GM23338 (cell line): ENCODE results near the gene KCNMA1. TPM values are rescaled to one million over a fixed set of nuclear protein-coding genes. Genes with fewer than 3 reads are reported as not detected.

ENCODE experiments used
- ATAC-seq: fragments of 200-7000 bp; cut with Tn5 transposase; 3 replicates; pipeline ENCODE4 v1.9.1; 2020
- DNase-seq: peaks from one replicate; pipeline ENCODE4 v3.0.0-alpha.2; 2015; ENCODE audit warnings: low spot score
- H2AFZ ChIP-seq: fragments of 200-600 bp; sonication (generic); 2 replicates; pipeline ENCODE4 v1.8.0; 2016; ENCODE audit warnings: antibody characterized with exemption, mild to moderate bottlenecking, moderate library complexity
- H3F3A ChIP-seq: fragments of 200-600 bp; sonication (generic); replicated peaks from 2 replicates; pipeline ENCODE4 v1.8.0; 2017; ENCODE audit warnings: antibody characterized with exemption, mixed run types, low read depth
- H3K27ac ChIP-seq: fragments of 200-600 bp; sonication (generic); 2 replicates; pipeline ENCODE4 v1.6.1; 2016; ENCODE audit warnings: low read depth
- H3K27me3 ChIP-seq: fragments of 200-600 bp; sonication (generic); 2 replicates; pipeline ENCODE4 v1.8.0; 2016; ENCODE audit warnings: mild to moderate bottlenecking, mixed run types, moderate library complexity; ENCODE audit not compliant: insufficient read depth
- H3K36me3 ChIP-seq: fragments of 200-600 bp; sonication (generic); 2 replicates; pipeline ENCODE4 v1.8.0; 2016; ENCODE audit warnings: mild to moderate bottlenecking; ENCODE audit not compliant: insufficient read depth
- H3K4me1 ChIP-seq: fragments of 200-600 bp; sonication (generic); 2 replicates; pipeline ENCODE4 v1.8.0; 2016; ENCODE audit warnings: mild to moderate bottlenecking, moderate library complexity; ENCODE audit not compliant: insufficient read depth
- H3K4me2 ChIP-seq: fragments of 200-600 bp; sonication (generic); 2 replicates; pipeline ENCODE4 v1.7.1; 2017; ENCODE audit warnings: mixed run types
- H3K4me3 ChIP-seq: fragments of 200-600 bp; sonication (generic); 2 replicates; pipeline ENCODE4 v1.6.1; 2016; ENCODE audit warnings: mixed run types
- H3K79me2 ChIP-seq: fragments of 200-600 bp; sonication (generic); replicated peaks from 2 replicates; pipeline ENCODE4 v1.8.0; 2017; ENCODE audit warnings: mild to moderate bottlenecking; ENCODE audit not compliant: insufficient read depth
- H3K9me2 ChIP-seq: fragments of 200-600 bp; sonication (generic); 2 replicates; pipeline ENCODE4 v1.8.0; 2017; ENCODE audit not compliant: insufficient read depth
- H4K20me1 ChIP-seq: fragments of 200-600 bp; sonication (generic); replicated peaks from 2 replicates; pipeline ENCODE4 v1.8.0; 2017; ENCODE audit warnings: mild to moderate bottlenecking; ENCODE audit not compliant: insufficient read depth
- H3K27ac Mint-ChIP-seq: 2 replicates; pipeline ENCODE4 v1.8.0; 2020; ENCODE audit warnings: inconsistent platforms, mild to moderate bottlenecking, moderate library complexity, mixed read lengths
- H3K27me3 Mint-ChIP-seq: 3 replicates; pipeline ENCODE4 v1.8.0; 2022; ENCODE audit warnings: low read depth, mild to moderate bottlenecking, moderate library complexity, mixed read lengths, inconsistent platforms; ENCODE audit not compliant: insufficient read depth, poor library complexity
- H3K36me3 Mint-ChIP-seq: 3 replicates; pipeline ENCODE4 v1.8.0; 2021; ENCODE audit warnings: low read depth, mild to moderate bottlenecking, inconsistent platforms, moderate library complexity, mixed read lengths
- H3K4me1 Mint-ChIP-seq: 3 replicates; pipeline ENCODE4 v1.8.0; 2020; ENCODE audit warnings: mild to moderate bottlenecking, inconsistent platforms, mixed read lengths
- H3K4me3 Mint-ChIP-seq: 3 replicates; pipeline ENCODE4 v1.8.0; 2021; ENCODE audit warnings: moderate library complexity, mild to moderate bottlenecking, inconsistent platforms, mixed read lengths
- H3K9me3 Mint-ChIP-seq: 3 replicates; pipeline ENCODE4 v1.8.0; 2020; ENCODE audit warnings: moderate library complexity, mild to moderate bottlenecking, inconsistent platforms, mixed read lengths
- CREB1 ChIP-seq: fragments of 250-450 bp; sonication (Bioruptor Pico); IDR thresholded peaks from 2 replicates; pipeline ENCODE4 v1.5.0; 2020; ENCODE audit warnings: low read depth, mild to moderate bottlenecking, moderate library complexity
- CTCF ChIP-seq, 2 experiments: fragments of 200-600 bp in 1 of 2; sonication (generic) in 1 of 2; conservative IDR thresholded peaks; 2 replicates each; pipeline versions ENCODE4 v1.5.1 to v1.6.1; 2016 to 2017; ENCODE audit warnings: antibody characterized with exemption in 2 of 2, low read depth in 2 of 2, mild to moderate bottlenecking in 2 of 2, moderate library complexity in 1 of 2
- EZH2 ChIP-seq: fragments of 200-600 bp; sonication (generic); IDR thresholded peaks from one replicate; pipeline ENCODE4 v1.8.0; 2017; ENCODE audit warnings: antibody characterized with exemption, mild to moderate bottlenecking, low read depth; ENCODE audit not compliant: unreplicated experiment
- EZH2phosphoT487 ChIP-seq: fragments of 200-600 bp; sonication (generic); IDR thresholded peaks from one replicate; pipeline ENCODE4 v1.8.1; 2018; ENCODE audit warnings: antibody characterized with exemption; ENCODE audit not compliant: unreplicated experiment
- JUNB ChIP-seq: IDR thresholded peaks from one replicate; pipeline ENCODE4 v1.6.1; 2016; ENCODE audit warnings: antibody characterized with exemption; ENCODE audit not compliant: unreplicated experiment
- NANOG ChIP-seq: IDR thresholded peaks from 2 replicates; pipeline ENCODE4 v1.6.1; 2016; ENCODE audit warnings: antibody characterized with exemption, borderline replicate concordance
- POLR2AphosphoS5 ChIP-seq: IDR thresholded peaks from 2 replicates; pipeline ENCODE4 v1.6.1; 2016; ENCODE audit warnings: antibody characterized with exemption, low read depth
- ZNF114 ChIP-seq: fragments of 250-450 bp; sonication (Bioruptor Pico); IDR thresholded peaks from 2 replicates; pipeline ENCODE4 v1.5.0; 2020; ENCODE audit warnings: mild to moderate bottlenecking, moderate library complexity
- ZNF331 ChIP-seq: fragments of 250-450 bp; sonication (Bioruptor Pico); IDR thresholded peaks from 2 replicates; pipeline ENCODE4 v1.5.0; 2020; ENCODE audit warnings: low read depth, mild to moderate bottlenecking, moderate library complexity
- polyA plus RNA-seq: library from polyadenylated mRNA; unstranded; fragments of >200 nt; fragmentation: Nextera tagmentation; extraction: Ambion mirVana; gene quantifications from 2 replicates; pipeline ENCODE4 v1.2.1, GENCODE V29; 2016
- total RNA-seq: library from RNA; depleted of rRNA; stranded (reverse); fragments of >200 nt; shearing (Covaris generic); gene quantifications from 2 replicates; pipeline ENCODE4 v1.2.3, GENCODE V29; 2014

KCNMA1 gene
- total and polyA plus RNA-seq, 2 experiments from 2014 or later = 8.2 to 9.0 TPM

GRCh38 chr10:77482072-77482471 lies 155.5 kb downstream of the KCNMA1 start:
- no peak for DNase-seq
- H3K27ac ChIP-seq = no peak overlapping the region
- no peaks in the 10 kb centered on the region; the same call in 2 of the 3 replicates for H3K4me1 Mint-ChIP-seq
- H3K27me3 Mint-ChIP-seq = peaks cover 7% of the 10 kb centered on the region
- no peak overlapping the region for H2AFZ ChIP-seq
- no peaks in the 10 kb centered on the region for H3K36me3 Mint-ChIP-seq
- no peaks in the 10 kb centered on the region for H3K27me3 ChIP-seq
- H4K20me1 ChIP-seq = no peaks in the 10 kb centered on the region; the same call in 1 of the 2 replicates
- no peaks in the 10 kb centered on the region for H3K9me2 ChIP-seq
- no peaks in the 10 kb centered on the region for H3K4me1 ChIP-seq
- no peak overlapping the region for H3K27ac Mint-ChIP-seq
- no peaks in the 10 kb centered on the region for H3K79me2 ChIP-seq
- H3K4me3 ChIP-seq = no peak overlapping the region
- no peak overlapping the region for H3K4me3 Mint-ChIP-seq
- no peak overlapping the region for H3K4me2 ChIP-seq
- H3K9me3 Mint-ChIP-seq = no peaks in the 10 kb centered on the region
- no peaks in the 10 kb centered on the region for H3K36me3 ChIP-seq
- no peak for ATAC-seq
- no peaks in the 10 kb centered on the region for H3F3A ChIP-seq
- TF ChIP-seq CREB1 (no peak), NANOG (no peak), CTCF (conservative IDR thresholded peaks at IDR 0.05; ENCODE audit: low read depth in 2 of 2) (no peak), EZH2phosphoT487 (no peak), JUNB (no peak), ZNF331 (CRISPR knock-in tag) (no peak), EZH2 (no peak)

GRCh38 chr10:77479586-77479985 lies 158.0 kb downstream of the KCNMA1 start:
- no peaks in the 10 kb centered on the region; the same call in 1 of the 2 replicates for H4K20me1 ChIP-seq
- no peaks in the 10 kb centered on the region for H3K9me2 ChIP-seq
- Mint-ChIP-seq H3K4me1 (peaks cover 2% of the 10 kb centered on the region; the same call in 2 of the 3 replicates), H3K27me3 (peaks cover 5% of the 10 kb centered on the region), H3K27ac (no peak overlapping the region), H3K9me3 (no peaks in the 10 kb centered on the region), H3K36me3 (no peaks in the 10 kb centered on the region), H3K4me3 (no peak overlapping the region)
- no peak overlapping the region for H3K4me3 ChIP-seq
- H3K36me3 ChIP-seq = no peaks in the 10 kb centered on the region
- H3K79me2 ChIP-seq = no peaks in the 10 kb centered on the region
- no peak overlapping the region for H3K4me2 ChIP-seq
- H3K27me3 ChIP-seq = no peaks in the 10 kb centered on the region
- H2AFZ ChIP-seq = no peak overlapping the region
- H3K27ac ChIP-seq = no peak overlapping the region
- DNase-seq (peak; percentile 37), ATAC-seq (no peak; the same call in 2 of the 3 replicates)
- no peaks in the 10 kb centered on the region for H3F3A ChIP-seq
- TF ChIP-seq CREB1 (no peak), JUNB (no peak), ZNF114 (no peak), ZNF331 (CRISPR knock-in tag) (no peak)
- H3K4me1 ChIP-seq = no peaks in the 10 kb centered on the region

- H3K4me2 ChIP-seq = no peak overlapping the region
- H3K27me3 ChIP-seq = no peaks in the 10 kb centered on the region
- H3K4me3 ChIP-seq = no peak overlapping the region
- no peaks in the 10 kb centered on the region for H3K79me2 ChIP-seq
- no peaks in the 10 kb centered on the region; the same call in 1 of the 2 replicates for H4K20me1 ChIP-seq
- no peak for TF ChIP-seq POLR2AphosphoS5
- H3K4me1 Mint-ChIP-seq = peaks cover 3% of the 10 kb centered on the region
- ATAC-seq (no peak), DNase-seq (no peak)
- H3F3A ChIP-seq = no peaks in the 10 kb centered on the region
- H3K27me3 Mint-ChIP-seq = peaks cover 5% of the 10 kb centered on the region
- no peaks in the 10 kb centered on the region for H3K9me2 ChIP-seq
- no peak overlapping the region for H3K27ac ChIP-seq
- no peaks in the 10 kb centered on the region for H3K36me3 Mint-ChIP-seq
- no peaks in the 10 kb centered on the region for H3K36me3 ChIP-seq
- H3K9me3 Mint-ChIP-seq = no peaks in the 10 kb centered on the region
- H3K4me1 ChIP-seq = no peaks in the 10 kb centered on the region
- H3K27ac Mint-ChIP-seq = no peak overlapping the region
- H3K4me3 Mint-ChIP-seq = no peak overlapping the region
- no peak overlapping the region for H2AFZ ChIP-seq
Observed at GRCh38 chr10:77478962-77479359, 158.6 kb downstream of the KCNMA1 start.
